Stimulated activated CD4-positive, alpha-beta T cell treated with anti-CD3 and anti-CD28 coated beads, Interleukin-1b, Interleukin-23, amount 100 ng/mL, for 4 hours (primary cell): ENCODE measurements around the gene ECHS1.

Experiments
- DNase-seq, 2 donors: peaks; one replicate each; pipeline ENCODE4 v3.0.0-alpha.2; 2020; ENCODE audit warnings: low read depth in 2 of 2

ECHS1 gene

GRCh38 chr10:133341983-133342382 lies 31.2 kb downstream of the ECHS1 start:
- no peak for DNase-seq

- no peak for DNase-seq
Measured at GRCh38 chr10:133339708-133340380, 33.3 kb downstream of the ECHS1 start.

DNA sequence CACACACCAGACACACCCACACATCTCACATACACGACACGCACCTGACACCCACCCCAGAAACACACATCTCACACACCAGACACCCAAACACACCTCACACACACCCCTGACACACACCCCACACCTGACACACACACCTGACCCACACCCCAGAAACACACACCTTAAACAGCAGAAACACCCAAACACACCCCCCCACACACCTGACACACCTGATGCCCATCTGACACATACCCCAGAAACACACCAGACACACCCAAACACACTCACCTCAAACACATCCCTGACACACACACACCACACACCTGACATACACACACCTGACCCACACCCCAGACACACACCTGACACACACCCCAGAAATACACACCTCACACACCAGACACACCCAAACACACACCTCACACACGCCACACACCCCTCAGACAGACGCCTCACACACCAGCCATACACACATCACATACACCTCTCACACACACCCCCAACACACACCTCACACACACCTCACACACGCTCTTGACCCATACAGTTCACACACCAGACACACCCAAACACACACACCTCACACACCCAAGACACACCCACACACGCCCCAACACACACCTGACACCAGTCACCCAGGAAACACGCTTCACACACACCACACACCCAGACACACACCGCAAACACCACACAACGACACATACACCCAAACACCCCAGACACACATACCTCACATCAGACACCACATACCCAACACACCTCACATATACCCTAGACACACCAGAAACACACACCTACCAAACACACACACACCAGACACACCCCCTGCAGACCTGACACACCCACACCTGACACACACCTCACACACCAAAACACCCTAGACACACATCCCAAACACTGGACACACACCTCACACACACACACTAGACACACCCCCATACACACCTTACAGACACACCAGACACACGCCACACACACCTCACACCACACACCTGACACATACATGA lies 34.8 kb downstream of the ECHS1 start:
- DNase-seq: no peak

- no peak for DNase-seq
Measured at GRCh38 chr10:133337370-133337725, 35.8 kb downstream of the ECHS1 start.

- peak; percentile 54 to 70 for DNase-seq
Measured at GRCh38 chr10:133336577-133337369, 36.4 kb downstream of the ECHS1 start, which contains the start of gene CALY. Gene CALY (minus strand): TSS chr10:133336896. CDS start chr10:133328989, 7,907 bp downstream.

DNA sequence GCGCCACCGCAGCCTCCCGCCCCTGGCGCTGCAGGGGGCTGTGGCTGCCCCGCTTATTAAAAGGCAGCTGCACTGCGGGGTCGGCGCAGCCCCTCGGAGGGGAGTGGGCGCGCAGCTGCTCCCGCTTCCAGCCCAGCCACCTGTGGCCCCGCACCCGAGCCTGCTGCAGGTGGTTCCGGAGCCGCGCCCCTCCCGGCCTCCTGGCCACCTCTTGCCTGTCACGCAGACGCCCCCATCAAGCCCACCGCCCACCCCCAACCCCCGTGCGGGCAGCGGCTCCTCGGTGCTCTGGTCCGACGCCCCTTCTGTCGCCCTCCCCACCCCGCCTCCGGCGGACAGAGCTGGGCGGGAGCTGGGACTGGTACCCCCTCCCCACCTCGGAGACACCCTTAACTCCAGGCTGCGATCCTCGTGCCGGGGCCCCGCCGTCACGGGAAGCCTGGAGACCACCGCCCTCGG lies 37.0 kb downstream of the ECHS1 start:
- no peak for DNase-seq

- peak; percentile 61 to 67 for DNase-seq
Measured at GRCh38 chr10:133335246-133336117, 37.7 kb downstream of the ECHS1 start.

DNA sequence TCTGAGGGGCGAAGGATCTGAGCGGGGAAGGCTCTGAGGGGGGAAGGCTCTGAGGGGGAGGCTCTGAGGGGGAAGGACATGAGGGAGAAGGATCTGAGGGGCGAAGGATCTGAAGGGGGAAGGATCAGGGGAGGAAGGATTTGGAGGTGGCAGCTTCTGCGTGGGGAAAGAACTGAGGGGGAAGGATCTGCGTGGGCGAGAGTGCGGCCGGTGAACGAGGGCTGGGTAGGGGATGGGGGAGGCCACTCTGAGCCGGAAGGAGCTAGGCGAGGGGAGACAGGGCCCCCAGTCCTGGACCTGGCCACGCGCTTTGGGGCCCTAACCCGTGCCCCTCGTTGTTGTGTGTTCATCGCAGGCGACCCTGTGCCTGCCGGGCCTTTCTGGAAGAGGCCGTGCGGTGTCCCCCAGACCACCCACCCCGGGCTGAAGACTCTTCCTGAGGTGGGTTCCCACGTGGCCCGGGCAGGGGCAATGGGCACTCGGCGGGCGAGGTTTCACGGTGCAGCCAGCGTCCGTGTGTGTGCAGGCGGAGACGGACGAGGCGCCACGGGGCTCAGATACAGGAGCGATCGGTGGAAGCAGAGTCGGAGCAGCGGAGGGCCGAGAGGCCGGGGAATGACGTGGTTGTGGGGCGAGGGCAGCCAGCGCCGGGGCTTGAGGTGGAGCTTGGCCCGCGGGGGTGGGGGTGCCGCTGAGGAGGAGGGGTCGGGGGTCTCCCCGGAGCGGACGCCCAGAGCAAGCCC lies 38.5 kb downstream of the ECHS1 start:
- no peak for DNase-seq

- no peak for DNase-seq
Measured at GRCh38 chr10:133332936-133333699, 40.0 kb downstream of the ECHS1 start.

DNA sequence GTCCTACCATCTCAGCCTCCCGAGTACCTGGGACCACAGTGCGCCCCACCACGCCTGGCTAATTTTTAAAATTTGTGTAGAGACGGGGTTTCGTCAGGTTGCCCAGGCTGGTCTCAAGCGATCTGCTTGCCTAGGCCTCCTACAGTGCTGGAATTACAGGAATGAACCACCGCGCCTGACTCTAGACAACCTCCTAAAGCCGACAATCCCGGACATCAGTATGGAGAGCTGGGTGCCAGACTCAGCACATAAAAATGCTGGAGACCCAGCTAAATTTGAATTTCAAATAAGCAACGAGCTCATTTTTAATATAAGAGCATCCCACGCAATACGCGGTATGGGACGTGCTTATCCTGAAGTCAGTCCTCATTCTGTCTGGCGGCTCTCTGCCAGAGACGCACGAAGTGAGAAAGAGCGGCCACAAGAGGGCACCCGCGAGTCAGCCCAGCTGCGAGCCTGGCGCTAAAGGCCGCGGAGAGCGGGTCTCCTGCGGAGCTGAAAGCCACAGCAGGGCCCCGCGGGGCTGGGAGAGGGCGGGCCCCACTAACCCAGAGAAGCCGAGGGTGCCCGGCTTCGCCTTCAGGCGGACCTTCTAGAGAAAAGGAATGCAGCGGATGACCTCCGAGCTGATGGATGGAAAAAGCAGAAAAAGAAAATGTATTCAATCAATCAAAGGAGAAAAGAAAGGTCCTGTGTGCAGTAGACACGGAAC lies 43.5 kb downstream of the ECHS1 start:
- DNase-seq: peak; percentile 88 to 90

GRCh38 chr10:133328358-133329343 lies 44.5 kb downstream of the ECHS1 start:
- DNase-seq: no peak

GRCh38 chr10:133327651-133328357 lies 45.4 kb downstream of the ECHS1 start:
- DNase-seq: no peak

GRCh38 chr10:133326745-133327650 lies 46.2 kb downstream of the ECHS1 start:
- DNase-seq: no peak

DNA sequence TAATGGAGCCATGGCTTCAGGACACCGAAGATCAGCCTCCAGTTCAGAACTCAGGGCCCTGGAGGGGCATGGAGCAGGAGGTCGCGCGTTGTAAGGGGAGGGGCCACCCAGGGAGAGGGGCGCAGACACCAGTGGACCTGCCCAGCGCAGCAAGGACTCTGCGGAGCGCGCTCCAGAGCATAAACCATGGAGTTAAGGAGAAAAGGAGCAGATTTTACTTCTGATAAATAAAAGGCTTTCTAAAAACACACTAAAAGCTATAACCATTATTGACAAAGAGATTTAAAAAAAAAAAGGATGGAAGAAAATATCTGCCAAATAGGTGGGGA lies 47.0 kb downstream of the ECHS1 start:
- DNase-seq: no peak

GRCh38 chr10:133325440-133326222 lies 47.5 kb downstream of the ECHS1 start:
- no peak for DNase-seq
